WTC11 (cell line): Measurements from ENCODE around the gene IKZF2.

Source experiments
- GRHL2 ChIP-seq: fragments of 250-450 bp; sonication (Bioruptor Pico); IDR thresholded peaks from 2 replicates; pipeline ENCODE4 v1.8.0; 2022; ENCODE audit warnings: mild to moderate bottlenecking, moderate library complexity; ENCODE audit not compliant: insufficient replicate concordance, severe bottlenecking
- ZNF232 ChIP-seq: sonication (generic); formaldehyde crosslinking; IDR thresholded peaks from 2 replicates; pipeline ENCODE4 v1.8.0; 2022; ENCODE audit warnings: mild to moderate bottlenecking, missing genetic modification reagents
- TF ChIP-seq, protein P1 (sequence below): sonication (generic); formaldehyde crosslinking; IDR thresholded peaks from 2 replicates; pipeline ENCODE4 v1.8.1; 2023; ENCODE audit warnings: mild to moderate bottlenecking, missing genetic modification reagents
- TF ChIP-seq, protein P2 (sequence below): fragments of 200-600 bp; IDR thresholded peaks from 2 replicates; pipeline ENCODE4 v1.8.0; 2022; ENCODE audit warnings: antibody characterized with exemption

DNA sequence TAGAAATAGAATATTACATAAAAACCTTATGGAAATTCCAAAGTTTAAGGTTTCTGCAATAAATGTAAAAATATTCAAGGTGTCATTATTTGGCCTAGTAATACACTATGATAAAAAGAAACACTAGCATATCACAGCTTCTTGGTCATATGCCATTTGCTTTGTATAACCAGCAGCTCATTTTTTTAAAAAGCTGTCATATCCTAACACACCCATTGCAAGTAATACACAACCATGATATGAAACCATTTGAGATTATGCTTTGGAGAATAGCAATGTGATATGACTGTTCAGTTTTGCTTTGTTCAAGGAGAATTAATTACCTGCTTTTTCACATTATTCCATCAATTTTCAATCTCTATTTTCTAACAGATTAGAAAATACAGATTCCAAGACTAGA is 149.0 kb downstream of the IKZF2 start:
- TF ChIP-seq, protein P1, sequence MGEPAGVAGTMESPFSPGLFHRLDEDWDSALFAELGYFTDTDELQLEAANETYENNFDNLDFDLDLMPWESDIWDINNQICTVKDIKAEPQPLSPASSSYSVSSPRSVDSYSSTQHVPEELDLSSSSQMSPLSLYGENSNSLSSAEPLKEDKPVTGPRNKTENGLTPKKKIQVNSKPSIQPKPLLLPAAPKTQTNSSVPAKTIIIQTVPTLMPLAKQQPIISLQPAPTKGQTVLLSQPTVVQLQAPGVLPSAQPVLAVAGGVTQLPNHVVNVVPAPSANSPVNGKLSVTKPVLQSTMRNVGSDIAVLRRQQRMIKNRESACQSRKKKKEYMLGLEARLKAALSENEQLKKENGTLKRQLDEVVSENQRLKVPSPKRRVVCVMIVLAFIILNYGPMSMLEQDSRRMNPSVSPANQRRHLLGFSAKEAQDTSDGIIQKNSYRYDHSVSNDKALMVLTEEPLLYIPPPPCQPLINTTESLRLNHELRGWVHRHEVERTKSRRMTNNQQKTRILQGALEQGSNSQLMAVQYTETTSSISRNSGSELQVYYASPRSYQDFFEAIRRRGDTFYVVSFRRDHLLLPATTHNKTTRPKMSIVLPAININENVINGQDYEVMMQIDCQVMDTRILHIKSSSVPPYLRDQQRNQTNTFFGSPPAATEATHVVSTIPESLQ (CRISPR knock-in tag), result no peak
- TF ChIP-seq, protein P2, sequence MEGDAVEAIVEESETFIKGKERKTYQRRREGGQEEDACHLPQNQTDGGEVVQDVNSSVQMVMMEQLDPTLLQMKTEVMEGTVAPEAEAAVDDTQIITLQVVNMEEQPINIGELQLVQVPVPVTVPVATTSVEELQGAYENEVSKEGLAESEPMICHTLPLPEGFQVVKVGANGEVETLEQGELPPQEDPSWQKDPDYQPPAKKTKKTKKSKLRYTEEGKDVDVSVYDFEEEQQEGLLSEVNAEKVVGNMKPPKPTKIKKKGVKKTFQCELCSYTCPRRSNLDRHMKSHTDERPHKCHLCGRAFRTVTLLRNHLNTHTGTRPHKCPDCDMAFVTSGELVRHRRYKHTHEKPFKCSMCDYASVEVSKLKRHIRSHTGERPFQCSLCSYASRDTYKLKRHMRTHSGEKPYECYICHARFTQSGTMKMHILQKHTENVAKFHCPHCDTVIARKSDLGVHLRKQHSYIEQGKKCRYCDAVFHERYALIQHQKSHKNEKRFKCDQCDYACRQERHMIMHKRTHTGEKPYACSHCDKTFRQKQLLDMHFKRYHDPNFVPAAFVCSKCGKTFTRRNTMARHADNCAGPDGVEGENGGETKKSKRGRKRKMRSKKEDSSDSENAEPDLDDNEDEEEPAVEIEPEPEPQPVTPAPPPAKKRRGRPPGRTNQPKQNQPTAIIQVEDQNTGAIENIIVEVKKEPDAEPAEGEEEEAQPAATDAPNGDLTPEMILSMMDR, result no peak
- TF ChIP-seq ZNF232 (CRISPR knock-in tag), result no peak
- no peak for TF ChIP-seq GRHL2 (CRISPR knock-in tag)
